PC-9 (cell line): ENCODE measurements around the gene COL4A4.

Source experiments
- CTCF ChIP-seq: fragments of 200-600 bp; sonication (generic); conservative IDR thresholded peaks from 2 replicates; pipeline ENCODE4 v1.6.1; 2017; ENCODE audit warnings: mixed run types, antibody characterized with exemption, mild to moderate bottlenecking, moderate library complexity
- EZH2 ChIP-seq: fragments of 200-600 bp; sonication (generic); IDR thresholded peaks from 2 replicates; pipeline ENCODE4 v1.8.0; 2017; ENCODE audit warnings: antibody characterized with exemption, low read depth

- no peak for TF ChIP-seq CTCF
- TF ChIP-seq EZH2, result no peak
Observed at GRCh38 chr2:227185615-227186232, 21.7 kb upstream of the COL4A4 start.
